ENCODE results near the gene NOC4L.

The NOC4L gene

GRCh38 chr12:132199526-132200319 lies 55.5 kb downstream of the NOC4L start:
- Histone ChIP-seq H3K9me3 (no peaks in the 10 kb centered on the region), H4K20me1 (0 out of 2 replicates have a peak, but pooled peaks cover 5% of the 10 kb centered on the region), H3K4me1 (peaks cover 44% of the 10 kb centered on the region), H3K9ac (no peak overlapping the region), H3K27ac (no peak overlapping the region), H3K4me3 (no peak overlapping the region), H3K36me3 (no peaks in the 10 kb centered on the region), H3K27me3 (peaks cover 20% of the 10 kb centered on the region), H3K4me2 (no peak overlapping the region)
- no peak for TF ChIP-seq Cebpa-rat (IDR thresholded peaks at IDR 0.05)

- TF ChIP-seq Cebpa-rat (IDR thresholded peaks at IDR 0.05), result no peak
- H3K27me3 ChIP-seq, result peaks cover 31% of the 10 kb centered on the region
These were observed 56.5 kb downstream of the NOC4L start for GRCh38 chr12:132200800-132201199.

GRCh38 chr12:132201391-132202120 lies 57.3 kb downstream of the NOC4L start:
- Histone ChIP-seq H3K4me2 (no peak overlapping the region), H4K20me1 (peaks cover 20% of the 10 kb centered on the region; the same call in 1 of the 2 replicates), H3K27ac (no peak overlapping the region), H3K9me3 (no peaks in the 10 kb centered on the region), H3K4me1 (peaks cover 42% of the 10 kb centered on the region), H3K9ac (no peak overlapping the region), H3K4me3 (no peak overlapping the region), H3K36me3 (no peaks in the 10 kb centered on the region), H3K27me3 (peaks cover 39% of the 10 kb centered on the region)
- TF ChIP-seq Cebpa-rat (IDR thresholded peaks at IDR 0.05), result no peak

More at GRCh38 chr12:132200800-132201199, 56.5 kb downstream of the NOC4L start:
- no peaks in the 10 kb centered on the region for H3K36me3 ChIP-seq
- H3K9me3 ChIP-seq, result no peaks in the 10 kb centered on the region
- H3K4me3 ChIP-seq, result no peak overlapping the region
- H3K9ac ChIP-seq, result no peak overlapping the region
- peaks cover 16% of the 10 kb centered on the region; the same call in 1 of the 2 replicates for H4K20me1 ChIP-seq
- no peak overlapping the region for H3K4me2 ChIP-seq
- no peak overlapping the region for H3K27ac ChIP-seq
- peaks cover 42% of the 10 kb centered on the region for H3K4me1 ChIP-seq
